A549 treated with ZK216348 at 1 μM for 4 hours (cell line): Measurements from ENCODE around the gene SPANXN5. TPM values are rescaled to one million over a fixed set of nuclear protein-coding genes. Genes with fewer than 3 reads are reported as not detected.

Experiments used
- total RNA-seq: library from RNA; stranded (reverse); fragments of 200-300 nt; extraction: Qiagen RNA extraction; gene quantifications from 5 replicates; pipeline ENCODE4 v1.2.3, GENCODE V29; 2022; ENCODE audit warnings: low read depth

Gene SPANXN5, protein sequence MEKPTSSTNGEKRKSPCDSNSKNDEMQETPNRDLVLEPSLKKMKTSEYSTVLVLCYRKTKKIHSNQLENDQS
- total RNA-seq, result not detected in 5 replicates

GRCh38 chrX:52797327-52797726 is at the start of gene SPANXN5:
SPANXN5 (minus strand) TSS chrX:52797427; CDS start chrX:52797348, 79 bp downstream.

DNA sequence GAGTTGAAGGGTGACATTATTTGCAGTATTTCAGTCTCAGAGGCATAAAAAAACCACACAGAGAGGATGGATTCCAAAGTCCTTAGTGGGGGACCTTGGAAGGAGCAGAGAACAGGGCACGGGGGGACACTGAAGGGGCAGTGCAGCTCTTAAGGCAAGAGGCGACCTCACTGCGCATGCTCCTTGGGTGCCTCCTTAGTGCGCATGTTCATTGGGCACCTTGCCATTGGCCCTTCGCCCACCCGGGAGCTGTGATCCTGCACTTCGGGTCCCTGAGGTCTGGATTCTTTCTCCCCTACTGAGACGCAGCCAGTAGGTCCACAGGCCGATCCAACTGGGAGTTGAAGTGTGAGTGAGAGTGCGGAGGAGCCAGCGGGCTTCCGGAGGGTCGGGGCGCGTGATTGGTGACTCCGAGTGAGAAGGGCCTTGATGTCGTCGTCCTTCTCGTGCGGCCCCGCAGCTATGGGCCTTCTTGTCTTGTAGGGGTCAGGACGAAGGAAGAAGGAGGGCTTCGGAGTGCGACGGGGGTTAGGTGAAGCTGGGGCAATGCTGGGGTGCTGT is 13.9 kb upstream of the SPANXN5 start, which contains the start of gene XAGE5:
XAGE5 (plus strand) TSS at position 223 of the 561 bp plus-strand sequence. CDS start 1,280 bp downstream, outside the sequence.

GRCh38 chrX:52750952-52751351 is 46.3 kb downstream of the SPANXN5 start, which contains the start of gene SSX2B:
SSX2B (plus strand) TSS chrX:52751252; CDS start chrX:52752681, 1,429 bp downstream.

Other genes with a start within 250 kb of the SPANXN5 start
- not detected in 5 replicates for gene SSX7, start 142.5 kb downstream of the SPANXN5 start, total RNA-seq
- not detected in 5 replicates for gene SSX2, start 90.2 kb downstream of the SPANXN5 start, total RNA-seq
- not detected in 5 replicates for gene SSX2B, start 46.2 kb downstream of the SPANXN5 start, total RNA-seq
- gene XAGE5, start 13.9 kb upstream of the SPANXN5 start, total RNA-seq, result not detected in 5 replicates
- gene XAGE3, start 70.7 kb upstream of the SPANXN5 start, total RNA-seq, result not detected in 5 replicates
- gene FAM156B, start 99.9 kb upstream of the SPANXN5 start, total RNA-seq, result 7.2 to 18.8 TPM (median 9.4 TPM) in 5 replicates
- gene FAM156A, start 161.1 kb upstream of the SPANXN5 start, total RNA-seq, result 12.0 to 23.8 TPM (median 14.8 TPM) in 5 replicates